Transverse colon (tissue), 4 donors: ENCODE measurements around the gene MAL. TPM values are rescaled to one million over a fixed set of nuclear protein-coding genes. Genes with fewer than 3 reads are reported as not detected.

ENCODE experiments used
- DNase-seq: peaks from one replicate; pipeline ENCODE4 v3.0.0-alpha.2; 2019
- H3K27ac ChIP-seq, 4 donors: fragments of 200-600 bp; sonication (generic); 2 replicates each; pipeline ENCODE4 v1.5.1; 2016 to 2018; ENCODE audit warnings: inconsistent platforms in 4 of 4
- H3K27me3 ChIP-seq: fragments of 200-600 bp; sonication (generic); 2 replicates; pipeline ENCODE4 v1.5.1; 2017; ENCODE audit warnings: inconsistent platforms
- H3K36me3 ChIP-seq, 4 donors: fragments of 200-600 bp; sonication (generic); 2 replicates each; pipeline ENCODE4 v1.5.1; 2017 to 2019; ENCODE audit warnings: inconsistent platforms in 4 of 4
- H3K4me1 ChIP-seq, 4 donors: fragments of 200-600 bp; sonication (generic); 2 replicates each; pipeline ENCODE4 v1.5.1; 2017 to 2020; ENCODE audit warnings: inconsistent platforms in 4 of 4
- H3K4me3 ChIP-seq, 4 donors: fragments of 200-600 bp; sonication (generic); 1 replicate in 1 of 4; 2 replicates in 3 of 4; pipeline versions ENCODE4 v1.5.1 to v1.6.1; 2017 to 2019; ENCODE audit warnings: inconsistent platforms in 4 of 4
- H3K9me3 ChIP-seq, 2 donors: fragments of 200-600 bp; sonication (generic); 2 replicates each; pipeline ENCODE4 v1.5.1; 2017 to 2019; ENCODE audit warnings: inconsistent platforms in 2 of 2
- CTCF ChIP-seq, 5 experiments: fragments of 200-600 bp in 3 of 5; fragments of 450-650 bp in 2 of 5; sonication (generic) in 3 of 5; IDR thresholded peaks; 1 replicate in 2 of 5; 2 replicates in 3 of 5; pipeline ENCODE4 v1.5.1; 2016 to 2017; ENCODE audit warnings: antibody characterized with exemption in 5 of 5, inconsistent platforms in 3 of 5, mild to moderate bottlenecking in 2 of 5, moderate library complexity in 1 of 5
- EP300 ChIP-seq: sonication (generic); formaldehyde crosslinking; IDR thresholded peaks from one replicate; pipeline ENCODE4 v1.6.1; 2017; ENCODE audit warnings: antibody characterized with exemption, low read depth
- POLR2A ChIP-seq: fragments of 450-650 bp; IDR thresholded peaks from one replicate; pipeline ENCODE4 v1.6.1; 2016; ENCODE audit warnings: antibody characterized with exemption, mild to moderate bottlenecking, moderate library complexity
- POLR2AphosphoS5 ChIP-seq, 3 donors: sonication (generic); formaldehyde crosslinking; IDR thresholded peaks; one replicate each; pipeline ENCODE4 v1.6.1; 2016; ENCODE audit warnings: antibody characterized with exemption in 3 of 3
- WGBS, 2 donors: methylation state at CpG; one replicate each; pipeline ENCODE4 v1.1.5; 2018; ENCODE audit warnings: low coverage in 1 of 2; 5-methylcytosine and 5-hydroxymethylcytosine counted together
- in situ Hi-C, 4 donors: fragments of 200-750 bp; cut with MboI; loops; one replicate each; pipeline versions ENCODE4 v1.15.0 to v1.15.1; 2017; ENCODE audit warnings: low sequenced_read_pairs in 3 of 4, low pct_ligation_motif_present in 1 of 4, low pct_unique_long_range_greater_than_20kb in 1 of 4
- intact Hi-C: fragments of 100-400 bp; cut with DNase I; formaldehyde crosslinking; loops from one replicate; pipeline ENCODE4 v1.15.1; 2023; ENCODE audit warnings: low total_unique reads
- total RNA-seq, 4 donors: library from RNA; depleted of rRNA; stranded (reverse); fragments of >200 nt; gene quantifications; one replicate each; pipeline ENCODE4 v1.1.0, GENCODE V29; 2016

Gene MAL
- total RNA-seq, 4 donors from 2014 or later, result 3.7 to 14.3 (median 5.1) TPM

DNA sequence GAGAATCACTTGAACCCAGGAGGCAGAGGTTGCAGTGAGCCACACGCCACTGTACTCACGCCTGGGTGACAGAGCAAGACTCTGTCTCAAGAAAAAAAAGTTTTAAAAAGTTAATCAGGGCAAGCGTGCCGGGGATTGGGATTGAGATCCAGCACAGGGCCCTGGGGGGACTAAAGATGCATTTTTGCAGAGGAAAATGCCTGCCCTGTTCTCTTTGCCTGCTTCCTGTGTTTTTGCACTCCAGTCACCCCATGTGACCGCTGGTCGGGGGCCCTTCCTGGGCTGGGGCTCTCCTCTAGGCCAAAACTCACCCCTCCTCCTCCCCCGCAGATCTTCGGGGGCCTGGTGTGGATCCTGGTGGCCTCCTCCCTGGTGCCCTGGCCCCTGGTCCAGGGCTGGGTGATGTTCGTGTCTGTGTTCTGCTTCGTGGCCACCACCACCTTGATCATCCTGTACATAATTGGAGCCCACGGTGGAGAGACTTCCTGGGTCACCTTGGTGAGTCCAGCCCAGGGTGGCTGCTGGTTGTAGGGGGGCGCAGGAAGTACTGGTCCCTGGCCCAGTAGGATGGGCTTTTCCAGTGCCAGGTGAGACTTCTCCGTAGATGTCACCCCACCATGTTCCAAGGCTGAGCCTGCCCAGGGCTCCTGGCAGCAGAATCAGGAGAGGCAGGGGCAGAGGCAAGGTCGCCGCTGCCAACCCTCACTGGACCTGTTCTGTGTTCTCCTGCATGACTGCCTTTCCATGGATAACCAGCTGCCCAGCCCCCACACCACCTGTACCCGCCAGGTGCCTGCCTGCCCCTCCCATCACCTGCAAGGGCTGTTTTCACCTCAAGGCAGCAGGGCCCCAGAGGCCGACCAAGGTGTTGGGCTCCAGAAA, 22.4 kb downstream of the MAL start:
- H3K27ac ChIP-seq, result no peak overlapping the region
- no peak overlapping the region for H3K4me3 ChIP-seq
- in situ Hi-C loops, result no loop called here
- no peaks in the 10 kb centered on the region for H3K27me3 ChIP-seq
- H3K4me1 ChIP-seq, result peaks cover 0 to 6% (median 2%) of the 10 kb centered on the region in 4 donors
- TF ChIP-seq POLR2A (no peak), EP300 (no peak), POLR2AphosphoS5 (IDR thresholded peaks at IDR 0.05) (no peak), CTCF (IDR thresholded peaks at IDR 0.05) (no peak)
- intact Hi-C loops, result no loop called here
- DNase-seq, result no peak
- no peaks in the 10 kb centered on the region for H3K9me3 ChIP-seq
- 71% methylated on average over 14 of the region's 17 CpGs; no CpG with 5 or more reads in 1 of the 2 donors for WGBS, 2 donors
- no peaks in the 10 kb centered on the region for H3K36me3 ChIP-seq

- WGBS, 2 donors, result 79 to 83% methylated on average over 1 to 15 of the region's 15 CpGs
- Histone ChIP-seq H3K9me3 (no peaks in the 10 kb centered on the region), H3K4me3 (no peak overlapping the region), H3K4me1 (no peaks in the 10 kb centered on the region), H3K27me3 (no peaks in the 10 kb centered on the region), H3K27ac (no peak overlapping the region), H3K36me3 (no peaks in the 10 kb centered on the region)
- in situ Hi-C loops (no loop called here), intact Hi-C loops (no loop called here)
- TF ChIP-seq EP300, result no peak
- TF ChIP-seq CTCF (IDR thresholded peaks at IDR 0.05), result no peak
- no peak for TF ChIP-seq POLR2A
- TF ChIP-seq POLR2AphosphoS5 (IDR thresholded peaks at IDR 0.05), result no peak
- DNase-seq, result no peak
Observed at GRCh38 chr2:95048825-95049682, 23.5 kb downstream of the MAL start.

DNA sequence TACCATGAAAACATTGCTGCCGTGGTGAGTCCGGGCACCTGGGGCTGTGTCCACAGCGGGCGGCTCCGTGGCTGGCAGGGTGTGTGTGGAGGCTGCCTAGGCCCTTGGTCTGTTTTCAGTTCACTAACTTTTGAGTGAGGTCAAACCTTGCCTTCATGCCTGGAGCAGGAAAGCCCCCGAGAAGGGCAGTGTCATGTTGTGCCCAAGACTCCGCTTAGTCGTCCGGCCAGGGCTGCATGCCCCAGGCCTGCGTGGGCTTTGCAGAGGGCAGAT, 24.1 kb downstream of the MAL start:
- Histone ChIP-seq H3K36me3 (no peaks in the 10 kb centered on the region), H3K9me3 (no peaks in the 10 kb centered on the region), H3K4me3 (no peak overlapping the region), H3K4me1 (no peaks in the 10 kb centered on the region), H3K27ac (no peak overlapping the region), H3K27me3 (no peaks in the 10 kb centered on the region)
- TF ChIP-seq EP300, result no peak
- no peak for TF ChIP-seq POLR2AphosphoS5 (IDR thresholded peaks at IDR 0.05)
- TF ChIP-seq CTCF (IDR thresholded peaks at IDR 0.05), result no peak
- TF ChIP-seq POLR2A, result no peak
- intact Hi-C loops (no loop called here), in situ Hi-C loops (no loop called here)
- 94% methylated on average over 10 of the region's 10 CpGs; no CpG with 5 or more reads in 1 of the 2 donors for WGBS, 2 donors
- no peak for DNase-seq

DNA sequence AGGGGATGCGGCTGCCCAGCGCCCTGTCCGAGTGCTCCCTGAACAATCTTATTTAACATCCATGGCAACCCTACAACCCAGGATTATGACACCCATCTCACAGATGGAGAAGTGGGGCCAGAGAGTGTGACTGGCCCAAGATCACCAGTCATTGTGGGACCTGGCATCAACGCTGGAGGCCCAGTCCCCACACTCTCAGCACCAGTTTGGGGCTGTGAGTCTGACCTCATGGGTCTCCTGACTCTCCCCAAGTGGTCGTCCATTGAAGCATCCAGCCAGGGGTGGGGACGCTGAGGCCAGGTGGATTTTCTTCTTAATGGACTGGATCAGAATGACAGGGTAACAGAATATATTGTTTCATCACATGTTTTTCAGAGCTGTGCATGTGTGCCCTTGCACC, 24.5 kb downstream of the MAL start:
- H3K4me3 ChIP-seq, result no peak overlapping the region
- H3K27ac ChIP-seq, result no peak overlapping the region
- DNase-seq, result no peak
- intact Hi-C loops, result no loop called here
- H3K36me3 ChIP-seq, result no peaks in the 10 kb centered on the region
- TF ChIP-seq POLR2A, result no peak
- no peaks in the 10 kb centered on the region for H3K27me3 ChIP-seq
- WGBS, 2 donors, result 93 to 100% methylated on average over 1 to 6 of the region's 6 CpGs
- no peaks in the 10 kb centered on the region for H3K9me3 ChIP-seq
- no peaks in the 10 kb centered on the region for H3K4me1 ChIP-seq
- in situ Hi-C loops, result no loop called here
